NCI-H2227 (cell line): Measurements from ENCODE around the gene TLR1.
"Not testable (repeated sequence)": the region's sequence is repeated elsewhere in the genome, so short reads cannot be mapped to it uniquely, and the experiment has no call there.

Source experiments
- DNase-seq: peaks from one replicate; lab custom pipeline; 2025; ENCODE audit not compliant: unreplicated experiment; lab: John Stamatoyannopoulos, UW

The TLR1 gene

DNA sequence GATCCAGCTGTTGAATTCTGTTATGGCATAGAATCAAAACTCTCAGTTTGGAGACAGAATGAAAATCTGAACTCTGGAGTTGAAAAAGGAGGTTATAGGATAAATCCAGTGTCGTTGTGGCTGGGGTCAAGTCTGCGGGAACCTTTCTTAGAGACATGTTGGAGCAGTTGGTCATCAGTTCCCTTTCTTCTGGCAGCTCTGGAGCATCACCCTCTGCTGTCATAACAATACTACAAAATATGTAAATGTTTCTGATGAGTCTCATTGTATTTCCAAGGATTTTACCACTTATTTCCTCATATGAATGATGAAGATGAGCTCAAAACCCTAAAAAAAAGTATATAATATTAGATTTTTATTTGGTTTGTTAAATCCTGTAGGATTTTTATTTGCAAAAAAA, 29.3 kb downstream of the TLR1 start:
- DNase-seq = no peak

DNA sequence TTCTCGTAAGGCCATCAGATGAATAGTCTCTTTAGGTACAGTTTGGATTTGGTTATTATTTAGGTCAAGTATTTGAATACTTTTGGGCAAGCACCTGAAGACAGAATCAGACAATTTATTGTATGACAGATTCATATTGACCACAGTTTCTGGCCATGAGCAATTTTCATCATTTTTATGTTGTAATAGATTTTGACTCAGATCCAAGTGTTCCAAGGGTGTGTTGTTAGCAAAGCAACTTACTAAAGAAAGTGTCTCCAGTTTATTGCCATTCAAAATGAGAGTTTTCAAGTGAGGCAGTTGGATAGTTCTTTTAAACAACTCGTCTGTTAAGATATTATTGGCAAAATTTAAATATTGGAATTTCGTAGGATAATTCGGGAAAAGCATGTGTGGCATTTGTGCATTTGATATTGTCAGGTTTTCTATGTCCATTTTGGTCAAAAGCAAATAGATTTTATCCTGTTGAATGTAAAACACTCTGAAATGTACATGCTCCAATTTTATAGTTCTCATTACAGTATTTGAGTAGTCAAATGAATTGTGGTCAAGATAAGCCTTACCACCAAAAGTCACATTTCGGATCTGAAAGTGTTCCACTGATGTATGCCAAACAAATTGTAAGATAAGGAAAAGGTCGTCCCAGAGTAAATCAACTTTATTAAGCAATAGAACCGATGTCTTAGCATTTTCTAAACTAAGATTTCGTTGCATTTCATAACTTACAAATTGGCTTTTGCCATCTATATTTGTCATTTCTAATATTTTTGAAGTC, 30.2 kb downstream of the TLR1 start:
- DNase-seq = no peak

- not testable (repeated sequence) for DNase-seq
Observed at GRCh38 chr4:38770281-38770680, 34.3 kb downstream of the TLR1 start.

DNA sequence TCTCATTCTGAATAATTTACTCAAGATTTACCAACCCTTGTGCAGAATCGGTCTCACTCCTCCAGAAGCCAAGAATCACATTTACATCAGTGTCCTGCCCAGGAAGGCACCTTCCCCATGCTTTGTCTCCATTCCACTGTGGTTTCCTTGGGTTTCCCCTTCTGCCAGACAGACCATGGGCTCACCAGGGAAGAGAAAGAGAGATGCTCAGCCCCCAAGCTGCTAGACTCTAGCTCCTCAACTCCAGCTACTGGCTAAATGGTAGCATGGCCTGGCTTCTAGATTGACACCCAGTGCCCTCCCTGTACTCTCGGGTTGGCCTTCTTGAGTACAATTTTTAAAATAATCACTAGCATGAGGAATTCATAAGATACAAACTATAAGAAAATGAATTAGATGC, 34.7 kb downstream of the TLR1 start:
- no peak for DNase-seq

GRCh38 chr4:38769441-38769840, 35.1 kb downstream of the TLR1 start:
- no peak for DNase-seq

DNA sequence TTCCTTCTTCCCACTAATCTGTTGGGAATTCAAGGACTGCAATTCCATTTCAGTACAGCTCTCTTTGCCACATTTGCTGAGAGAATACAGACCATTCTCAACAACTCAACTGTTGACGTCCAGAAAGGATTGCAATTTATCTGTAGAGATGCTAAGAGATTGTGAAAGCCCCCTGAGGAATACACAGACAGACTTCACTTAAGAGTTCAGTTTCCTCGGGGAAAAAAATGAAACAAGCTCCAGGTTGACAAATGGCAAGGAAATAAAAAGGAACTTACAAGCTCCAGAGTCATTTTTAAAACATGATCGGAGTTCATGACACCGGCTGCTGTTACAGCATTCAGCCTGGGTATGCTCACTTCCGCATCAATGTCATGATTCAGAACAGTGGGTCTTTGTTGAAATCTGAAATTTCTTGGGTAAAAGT, 35.6 kb downstream of the TLR1 start:
- no peak for DNase-seq

- DNase-seq = not testable (repeated sequence)
Observed at GRCh38 chr4:38766940-38767339, 37.7 kb downstream of the TLR1 start.

DNA sequence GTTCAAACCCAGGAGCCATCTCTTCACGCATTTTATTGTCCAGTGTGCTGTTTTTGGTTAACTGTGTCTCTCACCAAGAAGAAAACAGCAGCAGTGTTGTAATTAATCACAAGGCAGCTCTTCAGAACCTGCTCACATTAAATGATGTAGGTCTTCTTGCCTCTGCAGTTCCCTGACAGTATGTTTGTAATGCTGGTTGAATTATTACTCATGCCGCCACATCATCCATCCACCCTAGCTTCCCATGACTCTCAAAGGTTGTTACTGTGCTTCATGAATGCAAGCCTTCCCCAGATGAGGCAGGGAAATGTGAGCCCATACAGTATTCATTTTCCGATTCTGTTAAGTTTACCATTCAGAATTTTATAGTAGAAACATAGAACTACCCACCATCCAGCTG, 39.2 kb downstream of the TLR1 start:
- no peak for DNase-seq

GRCh38 chr4:38764277-38764676, 40.3 kb downstream of the TLR1 start:
- no peak for DNase-seq

GRCh38 chr4:38762560-38762959, 42.0 kb downstream of the TLR1 start:
- no peak for DNase-seq

DNA sequence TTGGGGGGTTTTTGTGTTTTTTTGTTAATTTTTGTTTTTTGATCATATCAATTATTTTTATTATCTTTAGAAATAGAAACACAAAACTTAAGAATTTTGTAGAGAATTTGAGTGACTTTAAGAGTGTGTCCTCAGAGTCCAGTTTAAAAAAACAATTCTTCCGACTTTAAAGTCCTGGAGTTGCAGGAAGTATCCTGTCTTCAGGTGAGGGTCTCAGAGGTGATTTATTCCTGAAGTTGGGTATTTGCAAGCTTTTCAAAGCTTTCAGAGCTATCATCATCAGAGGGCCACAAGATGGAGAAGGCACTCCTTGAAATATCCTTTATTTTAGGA, 44.8 kb downstream of the TLR1 start:
- DNase-seq = no peak

DNA sequence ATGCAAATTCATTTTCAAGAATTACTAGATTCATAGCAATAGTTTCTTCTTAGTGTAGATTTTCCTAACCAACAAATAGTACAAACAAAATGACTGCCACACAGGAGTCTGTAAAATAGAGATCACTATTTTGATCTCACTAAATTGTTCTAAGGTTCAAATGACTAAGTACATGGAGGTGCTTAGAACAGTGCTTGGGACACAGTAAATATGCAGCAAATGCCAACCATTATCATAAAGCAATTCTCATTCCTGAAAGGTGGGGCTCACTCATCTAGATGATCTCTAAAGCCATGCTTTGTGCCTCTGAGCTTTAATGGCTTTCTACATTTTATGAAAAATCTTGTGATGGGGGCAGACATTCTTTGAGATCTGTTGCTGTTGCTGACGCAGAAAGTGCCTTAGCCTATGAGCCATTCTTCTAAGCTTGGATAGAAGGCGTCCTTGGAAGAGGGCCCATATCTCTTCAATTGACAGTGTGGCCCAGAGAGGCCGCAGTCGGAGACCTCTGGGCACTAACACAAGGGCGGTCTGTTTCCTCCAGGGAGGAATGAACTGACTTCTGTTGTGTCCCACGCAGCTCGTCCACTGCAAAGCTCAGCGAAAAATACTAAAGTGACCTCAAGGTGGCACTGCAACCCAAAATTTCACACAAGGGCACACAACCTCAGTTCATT, 45.3 kb downstream of the TLR1 start:
- DNase-seq = peak; percentile 44

DNA sequence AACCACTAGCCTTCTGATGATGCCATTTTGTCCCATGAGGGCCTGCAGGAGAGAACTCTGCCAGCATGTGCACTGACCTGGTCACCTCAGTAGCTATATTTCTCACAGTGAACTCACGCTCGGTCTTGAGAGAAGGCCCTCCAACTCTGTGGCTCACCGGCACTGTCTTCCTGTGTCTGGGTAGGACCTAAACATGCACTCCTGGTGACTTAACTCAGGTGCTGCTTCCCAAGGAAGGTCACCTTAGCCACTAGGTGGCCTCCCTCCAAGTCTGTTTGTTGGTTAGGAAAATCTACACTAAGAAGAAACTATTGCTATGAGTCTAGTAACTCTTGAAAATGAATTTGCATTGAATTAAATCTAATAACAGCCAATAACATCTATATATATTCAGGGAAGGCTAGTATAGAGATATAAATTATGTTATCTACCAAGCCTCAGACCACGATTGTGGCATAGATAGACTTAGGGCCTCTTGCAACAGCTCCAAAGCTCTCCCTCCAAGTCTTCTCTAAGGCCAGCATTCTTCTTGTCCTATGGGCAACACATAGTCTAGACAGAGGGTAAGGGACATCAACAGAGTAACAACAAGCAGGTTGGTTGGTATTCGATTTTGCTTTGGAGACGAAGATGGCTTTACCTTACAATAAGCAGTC, 46.5 kb downstream of the TLR1 start:
- no peak for DNase-seq

DNA sequence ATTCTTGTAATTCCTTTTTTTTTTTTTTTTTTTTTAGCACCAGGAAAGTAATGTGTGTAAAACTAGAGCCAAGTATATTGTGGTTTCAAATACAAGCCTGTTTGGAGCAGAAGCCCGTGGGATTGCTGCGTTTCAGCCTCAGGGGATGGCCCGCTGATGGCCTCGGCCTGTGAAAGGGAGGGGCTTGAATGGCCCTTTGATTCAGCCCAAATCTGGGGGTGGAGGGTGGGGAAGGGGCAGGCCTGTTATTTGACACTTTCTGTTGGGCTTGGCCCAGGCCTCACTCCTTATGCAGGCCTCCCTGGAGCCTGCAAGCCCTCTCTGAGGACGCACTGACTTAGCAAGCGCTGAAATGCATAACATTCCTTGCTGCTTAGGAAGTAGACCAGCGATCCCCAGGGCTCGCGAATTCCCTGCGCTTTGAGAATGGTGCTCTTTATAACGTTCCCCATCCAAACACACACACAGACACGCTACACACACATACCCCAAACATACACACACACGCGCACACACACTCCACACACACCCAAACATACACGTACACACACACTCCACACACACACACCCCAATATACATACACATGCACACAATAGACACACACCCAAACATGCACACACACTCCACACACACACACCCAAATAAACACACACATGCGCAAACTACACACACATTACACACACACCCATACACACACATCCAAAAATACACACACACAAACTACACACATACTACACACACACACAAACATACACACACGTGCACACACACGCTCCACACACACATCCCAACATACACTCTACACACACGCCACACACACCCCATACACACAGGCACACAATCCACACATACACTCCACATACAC, 51.4 kb downstream of the TLR1 start:
- DNase-seq = no peak

- no peak for DNase-seq
Observed at GRCh38 chr4:38752372-38752940, 52.1 kb downstream of the TLR1 start.

DNA sequence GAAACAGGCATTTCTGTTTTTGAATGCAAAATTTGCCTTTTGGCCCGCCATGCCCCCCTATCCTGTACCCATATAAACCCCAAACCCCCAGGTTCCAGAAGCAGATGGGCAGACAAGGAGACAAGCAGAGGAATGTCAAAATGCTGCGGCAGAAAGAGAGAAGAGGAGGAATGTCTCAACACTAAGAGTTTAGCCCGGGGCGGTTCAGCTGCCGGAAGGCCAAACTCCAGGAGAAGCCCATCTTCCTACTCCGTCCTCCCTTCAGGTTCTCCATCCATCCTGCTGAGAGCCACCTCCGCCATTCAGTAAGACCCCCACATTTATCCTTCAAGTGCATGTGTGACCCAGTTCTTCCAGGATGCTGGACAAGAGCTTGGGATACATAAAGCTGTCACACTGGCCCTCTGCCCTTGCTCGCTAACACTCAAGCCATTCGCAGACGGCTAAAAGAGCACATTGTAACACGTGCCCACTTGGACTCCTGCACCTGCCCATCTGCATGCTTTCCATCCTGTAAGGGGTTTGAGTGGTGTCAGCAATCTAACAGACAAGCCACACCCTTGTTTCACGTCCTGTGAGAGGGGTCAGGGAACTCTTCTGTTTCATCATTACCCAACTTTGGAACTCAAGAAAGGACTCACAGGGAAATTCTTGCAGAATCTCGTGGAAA, 53.1 kb downstream of the TLR1 start:
- DNase-seq = no peak

GRCh38 chr4:38749336-38749735, 55.3 kb downstream of the TLR1 start:
- DNase-seq = no peak

DNA sequence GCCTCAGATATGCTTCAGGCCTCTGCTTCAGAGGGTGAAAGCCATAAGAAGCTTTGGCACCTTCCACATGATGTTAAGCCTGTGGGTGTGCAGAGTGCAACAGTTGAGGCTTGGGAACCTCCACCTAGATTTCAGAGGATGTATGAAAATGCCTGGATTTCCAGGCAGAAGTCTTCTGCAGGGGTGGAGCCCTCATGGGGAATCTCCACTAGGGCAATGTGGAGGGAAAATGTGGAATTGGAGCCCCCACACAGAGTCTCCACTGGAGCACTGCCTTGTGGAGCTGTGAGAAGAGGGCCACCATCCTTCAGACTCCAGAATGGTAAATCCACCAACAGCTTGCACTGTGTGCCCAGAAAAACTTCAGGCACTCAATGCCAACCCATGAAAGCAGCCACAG, 57.0 kb downstream of the TLR1 start:
- DNase-seq = no peak
